Upper lobe of left lung (tissue), 6 donors: Measurements from ENCODE around the gene CETN2. TPM values are rescaled to one million over a fixed set of nuclear protein-coding genes. Genes with fewer than 3 reads are reported as not detected.
A peak's percentile ranks its signal among the peaks of the same experiment; 100 is the strongest.

Source experiments
- ATAC-seq, 2 donors: fragments of 200-7000 bp; cut with Tn5 transposase; one replicate each; pipeline ENCODE4 v1.9.1; 2022; ENCODE audit warnings: mild to moderate bottlenecking in 2 of 2, moderate library complexity in 2 of 2; ENCODE audit not compliant: low FRiP score in 2 of 2
- DNase-seq, 2 donors: peaks; one replicate each; pipeline ENCODE4 v3.0.0-alpha.2; 2019 to 2020
- H3K27ac ChIP-seq, 4 donors: fragments of 200-600 bp; sonication (generic); one replicate each; pipeline ENCODE4 v1.5.1; 2016 to 2019
- H3K27me3 ChIP-seq, 4 donors: fragments of 200-600 bp; sonication (generic); one replicate each; pipeline ENCODE4 v1.5.1; 2017 to 2019
- H3K36me3 ChIP-seq, 4 donors: fragments of 200-600 bp; sonication (generic); one replicate each; pipeline ENCODE4 v1.5.1; 2016 to 2019
- H3K4me1 ChIP-seq, 4 donors: fragments of 200-600 bp; sonication (generic); one replicate each; pipeline ENCODE4 v1.5.1; 2018 to 2019
- H3K4me3 ChIP-seq, 4 donors: fragments of 200-600 bp; sonication (generic); one replicate each; pipeline ENCODE4 v1.5.1; 2017 to 2019; ENCODE audit warnings: mild to moderate bottlenecking in 2 of 4, moderate library complexity in 1 of 4
- H3K9me3 ChIP-seq, 4 donors: fragments of 200-600 bp; sonication (generic); one replicate each; pipeline ENCODE4 v1.5.1; 2018 to 2019
- EP300 ChIP-seq, 4 donors: sonication (generic); formaldehyde crosslinking; IDR thresholded peaks; one replicate each; pipeline ENCODE4 v1.5.1; 2017; ENCODE audit warnings: antibody characterized with exemption in 4 of 4, control low read depth in 2 of 4
- POLR2A ChIP-seq, 4 donors: fragments of 450-650 bp; IDR thresholded peaks; one replicate each; pipeline ENCODE4 v1.5.1; 2016 to 2017; ENCODE audit warnings: antibody characterized with exemption in 4 of 4, mild to moderate bottlenecking in 2 of 4
- POLR2AphosphoS5 ChIP-seq, 2 donors: sonication (generic); formaldehyde crosslinking; IDR thresholded peaks; one replicate each; pipeline ENCODE4 v1.5.1; 2017; ENCODE audit warnings: antibody characterized with exemption in 2 of 2
- WGBS, 2 donors: methylation state at CpG; one replicate each; pipeline ENCODE4 v1.1.5; 2017 to 2018; 5-methylcytosine and 5-hydroxymethylcytosine counted together
- total RNA-seq, 6 donors: library from RNA; depleted of rRNA in 4 of 6; stranded (reverse); fragments of >200 nt in 4 of 6; gene quantifications; one replicate each; pipeline versions ENCODE4 v1.1.0 to v1.2.1, GENCODE V29; 2016 to 2021
- TF ChIP-seq, protein P1 (sequence below), 6 experiments: fragments of 450-650 bp in 4 of 6; fragments of 200-600 bp in 2 of 6; sonication (generic) in 2 of 6; IDR thresholded peaks; one replicate each; pipeline ENCODE4 v1.5.1; 2016 to 2019; ENCODE audit warnings: antibody characterized with exemption in 6 of 6
- donor health status: DM: no; HTN: no; CAD: no; lungs with moderate emphysema.
- donor health status: DM: no; HTN: yes; CAD: no; lungs with severe emphysema.

Gene CETN2
- total RNA-seq, 6 donors from 2014 or later, result 21.1 to 89.4 (median 32.5) TPM

- Histone ChIP-seq H3K27me3 (no peaks in the 10 kb centered on the region), H3K4me3 (no peak overlapping the region), H3K4me1 (no peaks in the 10 kb centered on the region), H3K36me3 (peaks cover 0 to 4% (median 0%) of the 10 kb centered on the region in 4 donors), H3K27ac (no peak overlapping the region), H3K9me3 (no peaks in the 10 kb centered on the region)
- ATAC-seq (no peak), DNase-seq (no peak)
- TF ChIP-seq POLR2AphosphoS5 (IDR thresholded peaks at IDR 0.05) (no peak), POLR2A (IDR thresholded peaks at IDR 0.05) (no peak), EP300 (IDR thresholded peaks at IDR 0.05) (no peak)
- TF ChIP-seq, protein P1, sequence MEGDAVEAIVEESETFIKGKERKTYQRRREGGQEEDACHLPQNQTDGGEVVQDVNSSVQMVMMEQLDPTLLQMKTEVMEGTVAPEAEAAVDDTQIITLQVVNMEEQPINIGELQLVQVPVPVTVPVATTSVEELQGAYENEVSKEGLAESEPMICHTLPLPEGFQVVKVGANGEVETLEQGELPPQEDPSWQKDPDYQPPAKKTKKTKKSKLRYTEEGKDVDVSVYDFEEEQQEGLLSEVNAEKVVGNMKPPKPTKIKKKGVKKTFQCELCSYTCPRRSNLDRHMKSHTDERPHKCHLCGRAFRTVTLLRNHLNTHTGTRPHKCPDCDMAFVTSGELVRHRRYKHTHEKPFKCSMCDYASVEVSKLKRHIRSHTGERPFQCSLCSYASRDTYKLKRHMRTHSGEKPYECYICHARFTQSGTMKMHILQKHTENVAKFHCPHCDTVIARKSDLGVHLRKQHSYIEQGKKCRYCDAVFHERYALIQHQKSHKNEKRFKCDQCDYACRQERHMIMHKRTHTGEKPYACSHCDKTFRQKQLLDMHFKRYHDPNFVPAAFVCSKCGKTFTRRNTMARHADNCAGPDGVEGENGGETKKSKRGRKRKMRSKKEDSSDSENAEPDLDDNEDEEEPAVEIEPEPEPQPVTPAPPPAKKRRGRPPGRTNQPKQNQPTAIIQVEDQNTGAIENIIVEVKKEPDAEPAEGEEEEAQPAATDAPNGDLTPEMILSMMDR (IDR thresholded peaks at IDR 0.05), result no peak
- WGBS, 2 donors, result 64 to 69% methylated on average over 5 to 6 of the region's 6 CpGs
Measured at GRCh38 chrX:152822383-152823086, 8.0 kb downstream of the CETN2 start.

- Histone ChIP-seq H3K4me3 (no peak overlapping the region), H3K27ac (no peak overlapping the region), H3K36me3 (no peaks in the 10 kb centered on the region), H3K27me3 (no peaks in the 10 kb centered on the region), H3K4me1 (no peaks in the 10 kb centered on the region), H3K9me3 (no peaks in the 10 kb centered on the region)
- DNase-seq (peak in 1 of 2 donors; percentile 26), ATAC-seq (no peak)
- 55 to 60% methylated on average over 3 of the region's 3 CpGs for WGBS, 2 donors
- no peak for TF ChIP-seq POLR2A (IDR thresholded peaks at IDR 0.05)
- TF ChIP-seq, protein P1 (IDR thresholded peaks at IDR 0.05), result peak in 4 of 6 experiments; percentile 32 to 35 (median 32)
Measured at GRCh38 chrX:152821145-152821765, 9.3 kb downstream of the CETN2 start.

DNA sequence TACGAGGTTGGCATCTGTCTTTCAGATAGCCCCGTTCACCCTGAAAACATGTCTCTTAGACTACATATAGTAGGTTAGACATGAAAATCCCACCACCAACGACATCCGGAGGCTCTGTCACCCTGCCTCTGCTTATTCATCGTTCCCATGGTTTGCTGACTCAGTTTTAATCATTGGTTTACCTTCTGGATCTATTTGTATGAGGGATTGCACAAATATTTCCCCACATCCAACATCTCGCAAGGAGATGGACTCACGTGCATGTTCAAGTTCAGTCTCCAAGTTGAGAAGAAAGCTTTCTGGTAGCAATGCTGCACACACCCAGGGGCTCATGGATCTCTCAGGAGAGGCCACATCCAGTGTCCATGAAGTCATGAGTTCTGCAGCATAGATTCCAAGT is 10.8 kb downstream of the CETN2 start:
- TF ChIP-seq POLR2AphosphoS5 (IDR thresholded peaks at IDR 0.05) (no peak), EP300 (IDR thresholded peaks at IDR 0.05) (no peak), POLR2A (IDR thresholded peaks at IDR 0.05) (no peak)
- TF ChIP-seq, protein P1 (IDR thresholded peaks at IDR 0.05), result no peak
- DNase-seq (no peak), ATAC-seq (no peak)
- 82 to 90% methylated on average over 6 to 7 of the region's 7 CpGs for WGBS, 2 donors
- Histone ChIP-seq H3K36me3 (no peaks in the 10 kb centered on the region), H3K4me3 (no peak overlapping the region), H3K27ac (no peak overlapping the region), H3K27me3 (no peaks in the 10 kb centered on the region), H3K9me3 (no peaks in the 10 kb centered on the region), H3K4me1 (no peaks in the 10 kb centered on the region)

GRCh38 chrX:152819266-152819665 is 11.3 kb downstream of the CETN2 start:
- no peaks in the 10 kb centered on the region for H3K27me3 ChIP-seq
- ATAC-seq (no peak), DNase-seq (no peak)
- no peaks in the 10 kb centered on the region for H3K9me3 ChIP-seq
- H3K4me1 ChIP-seq, result no peaks in the 10 kb centered on the region
- 55 to 80% methylated on average over 1 to 2 of the region's 2 CpGs for WGBS, 2 donors
- no peaks in the 10 kb centered on the region for H3K36me3 ChIP-seq
- TF ChIP-seq, protein P1 (IDR thresholded peaks at IDR 0.05), result no peak
- TF ChIP-seq POLR2AphosphoS5 (IDR thresholded peaks at IDR 0.05) (no peak), POLR2A (IDR thresholded peaks at IDR 0.05) (no peak)
- no peak overlapping the region for H3K4me3 ChIP-seq
- H3K27ac ChIP-seq, result no peak overlapping the region

DNA sequence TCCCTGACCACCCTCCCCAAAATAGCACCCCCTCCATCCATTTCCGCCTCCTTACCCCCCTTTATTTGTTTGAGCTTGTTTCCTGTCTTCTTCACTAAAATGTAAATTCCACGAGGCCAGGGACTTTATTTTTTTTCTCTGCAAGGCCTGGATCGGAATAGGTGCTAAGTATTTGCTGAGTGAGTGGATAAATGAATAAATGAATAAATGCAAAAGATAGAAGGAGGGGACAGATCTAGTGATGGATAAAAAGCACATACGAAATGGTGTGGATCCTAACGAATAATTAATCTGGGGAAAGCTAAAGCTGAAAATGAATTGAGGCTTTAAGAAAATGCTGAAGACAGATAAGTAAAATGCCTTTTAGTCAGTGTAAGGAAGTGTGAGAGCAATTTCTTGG is 12.2 kb downstream of the CETN2 start:
- H3K4me3 ChIP-seq, result no peak overlapping the region
- no peaks in the 10 kb centered on the region for H3K36me3 ChIP-seq
- ATAC-seq (no peak), DNase-seq (no peak)
- H3K4me1 ChIP-seq, result no peaks in the 10 kb centered on the region
- TF ChIP-seq, protein P1 (IDR thresholded peaks at IDR 0.05), result no peak
- TF ChIP-seq POLR2AphosphoS5 (IDR thresholded peaks at IDR 0.05) (no peak), EP300 (IDR thresholded peaks at IDR 0.05) (no peak), POLR2A (IDR thresholded peaks at IDR 0.05) (no peak)
- H3K9me3 ChIP-seq, result no peaks in the 10 kb centered on the region
- 73 to 78% methylated on average over 5 of the region's 5 CpGs for WGBS, 2 donors
- H3K27me3 ChIP-seq, result no peaks in the 10 kb centered on the region
- H3K27ac ChIP-seq, result no peak overlapping the region
